HG02759 (cell line): ENCODE measurements around the gene LMAN1.

ENCODE experiments used
- ATAC-seq: cut with Tn5 transposase; IDR thresholded peaks from one replicate; pipeline ENCODE4 v1.9.1; 2021; ENCODE audit warnings: mild to moderate bottlenecking, moderate library complexity; ENCODE audit not compliant: unreplicated experiment

The LMAN1 gene

DNA sequence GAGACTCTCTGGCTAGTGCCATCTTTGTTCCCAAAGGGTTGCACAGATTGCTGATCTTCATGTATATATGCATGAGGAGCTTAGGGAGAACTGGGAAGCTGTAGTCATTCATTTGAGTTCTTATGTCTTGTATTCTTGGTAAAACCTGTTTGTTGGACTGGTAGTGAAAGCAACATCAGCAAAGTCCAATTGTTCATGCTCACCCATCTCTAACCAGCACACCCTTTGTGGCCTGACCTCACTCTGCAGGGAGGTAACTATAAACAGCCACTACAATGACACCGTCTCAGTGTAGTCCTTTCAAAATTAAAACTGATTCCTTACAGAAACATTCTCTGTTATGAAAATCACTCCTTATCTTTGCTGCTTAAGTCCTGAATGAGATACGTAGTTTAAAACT is 13.9 kb upstream of the LMAN1 start:
- no peak for ATAC-seq

DNA sequence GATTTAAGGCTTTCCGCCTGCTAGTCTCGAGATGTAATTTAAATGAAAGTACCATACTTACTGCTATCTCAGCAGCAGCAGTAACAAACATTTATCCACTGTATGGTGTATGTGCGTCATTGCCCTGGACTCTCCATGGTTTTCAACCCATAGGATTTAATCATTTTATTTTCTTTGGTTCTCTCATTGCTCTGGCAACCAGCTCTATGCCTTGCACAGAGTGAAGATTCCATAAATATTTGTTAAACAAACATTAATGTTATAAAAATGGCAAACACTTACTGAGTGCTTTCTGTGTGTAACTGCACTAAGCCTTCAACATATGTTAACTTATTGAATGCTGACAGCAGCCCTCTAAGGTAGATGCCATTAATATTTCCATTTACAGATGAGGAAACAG is 1.3 kb upstream of the LMAN1 start:
- ATAC-seq = no peak

DNA sequence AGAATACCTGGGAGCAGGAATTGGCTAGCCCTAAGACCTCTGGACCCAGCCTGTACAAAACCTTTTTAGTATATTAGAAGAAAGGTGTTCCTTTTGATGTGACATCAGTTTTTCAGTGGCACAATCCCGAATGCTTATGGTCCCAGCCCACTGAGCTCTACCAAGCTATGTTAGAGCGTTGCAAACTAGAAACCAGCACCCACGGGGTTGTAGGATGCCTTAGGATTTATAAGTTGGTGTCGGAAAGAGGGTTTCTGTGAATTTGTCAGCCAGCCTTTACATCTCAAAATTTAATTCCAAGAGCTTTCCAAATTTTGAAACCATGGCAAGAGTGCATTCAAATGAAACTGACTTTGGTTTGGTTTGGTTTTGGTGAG is 499 bp upstream of the LMAN1 start:
- peak; percentile 12 for ATAC-seq

DNA sequence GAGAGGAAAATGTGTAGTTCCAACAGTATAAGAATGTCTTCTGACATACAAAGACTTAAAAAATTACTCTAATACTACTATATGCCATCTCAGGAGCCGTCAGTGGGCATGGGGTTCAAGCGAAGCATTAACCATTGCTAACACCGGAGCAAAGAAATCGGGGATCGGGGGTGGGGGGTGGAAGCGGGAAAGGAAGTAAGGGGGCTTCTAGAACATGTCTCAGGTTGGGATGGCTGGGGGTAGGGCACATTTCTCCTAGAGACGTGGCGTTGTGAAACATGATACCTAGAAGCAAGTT is 702 bp downstream of the LMAN1 start:
- no peak for ATAC-seq

DNA sequence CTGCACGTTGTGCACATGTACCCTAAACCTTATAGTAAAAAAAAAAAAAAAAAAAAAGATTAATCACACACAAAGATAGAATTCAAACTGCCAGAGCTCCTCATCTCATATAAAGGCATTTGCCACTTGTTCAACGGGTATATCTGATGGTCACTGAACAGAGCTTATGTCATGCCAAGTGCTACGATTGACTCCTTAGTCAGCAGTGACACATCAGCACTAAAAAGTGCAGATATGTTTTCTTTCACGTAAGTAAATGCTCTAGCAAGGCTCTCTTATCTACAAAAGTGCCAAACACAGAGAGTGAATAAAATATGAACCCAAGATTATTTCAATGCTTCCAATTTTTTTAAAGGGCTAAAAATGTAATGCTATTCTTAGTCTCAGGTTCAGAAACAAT is 1.1 kb downstream of the LMAN1 start:
- no peak for ATAC-seq

DNA sequence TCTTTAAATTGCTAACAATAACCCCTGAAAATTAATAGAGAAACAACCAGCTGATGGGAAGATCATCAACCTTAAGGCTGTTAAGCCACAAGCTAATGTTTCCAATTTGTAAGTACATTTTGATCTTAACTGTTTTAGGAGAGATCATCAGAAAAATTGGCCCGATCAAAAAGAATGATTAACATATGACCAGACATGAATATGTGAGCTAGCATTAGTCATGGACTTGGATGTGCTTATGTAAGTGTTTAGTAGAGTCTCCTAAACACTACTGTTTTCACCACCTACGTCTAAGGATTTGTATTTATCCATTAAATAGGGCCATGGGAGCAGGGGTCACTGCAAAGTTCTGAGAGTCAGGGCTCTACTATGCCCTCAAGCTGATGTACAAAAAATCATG is 4.3 kb downstream of the LMAN1 start:
- ATAC-seq = no peak

DNA sequence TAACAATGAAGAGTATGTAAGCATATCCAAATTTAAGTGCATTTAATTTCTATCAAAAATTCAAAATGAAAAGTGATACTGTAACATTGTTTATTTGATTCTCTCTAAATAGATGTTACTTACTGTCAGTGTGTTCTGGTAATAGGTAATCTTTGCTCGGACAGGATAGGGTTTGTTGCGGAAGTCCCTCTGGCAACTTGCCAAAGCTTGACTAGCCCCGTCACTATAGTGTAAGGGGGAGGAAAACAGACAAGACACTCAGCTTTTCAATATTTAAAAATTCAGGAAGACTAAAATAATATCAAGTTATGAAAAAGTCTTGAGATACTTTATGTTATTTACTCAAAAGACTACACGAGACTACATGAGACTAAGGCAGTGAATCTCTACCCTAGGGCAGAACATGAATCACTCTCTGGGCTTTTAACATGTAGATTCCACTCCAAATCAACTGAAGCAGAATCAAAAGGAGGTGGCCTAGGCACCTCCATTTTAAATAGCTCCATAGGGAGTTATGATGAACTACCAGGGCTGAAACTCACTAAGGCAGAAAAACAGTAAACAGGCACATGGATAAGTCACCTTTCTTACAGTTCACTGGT is 5.9 kb downstream of the LMAN1 start:
- no peak for ATAC-seq

DNA sequence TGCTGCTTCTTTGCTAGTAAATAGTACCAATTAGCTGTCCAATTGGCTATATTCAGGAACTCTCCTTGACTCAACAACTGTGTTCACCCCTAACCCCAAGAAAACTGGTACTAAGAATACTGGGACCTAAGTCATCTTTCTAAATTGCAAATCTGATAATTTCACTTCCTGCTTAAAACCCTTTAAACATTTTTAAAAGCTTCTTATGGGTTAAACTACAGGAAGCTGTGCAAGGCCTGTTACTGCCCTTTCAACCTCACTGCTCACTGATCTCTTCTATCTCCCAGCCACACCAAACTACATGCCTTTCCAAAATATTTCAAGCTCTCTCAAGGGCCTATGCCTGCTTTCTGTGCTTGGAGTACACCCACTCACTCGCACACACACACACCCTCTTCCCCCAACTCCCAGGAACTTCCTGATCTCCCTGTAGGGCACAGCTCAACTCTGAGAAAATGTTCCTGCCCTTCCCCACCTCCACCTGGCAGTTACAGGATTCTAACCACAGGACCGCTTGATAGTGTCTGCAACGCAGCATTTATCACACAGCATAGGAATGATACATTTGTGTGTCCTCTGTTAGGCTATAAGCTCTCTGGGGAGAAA is 6.7 kb downstream of the LMAN1 start:
- no peak for ATAC-seq

DNA sequence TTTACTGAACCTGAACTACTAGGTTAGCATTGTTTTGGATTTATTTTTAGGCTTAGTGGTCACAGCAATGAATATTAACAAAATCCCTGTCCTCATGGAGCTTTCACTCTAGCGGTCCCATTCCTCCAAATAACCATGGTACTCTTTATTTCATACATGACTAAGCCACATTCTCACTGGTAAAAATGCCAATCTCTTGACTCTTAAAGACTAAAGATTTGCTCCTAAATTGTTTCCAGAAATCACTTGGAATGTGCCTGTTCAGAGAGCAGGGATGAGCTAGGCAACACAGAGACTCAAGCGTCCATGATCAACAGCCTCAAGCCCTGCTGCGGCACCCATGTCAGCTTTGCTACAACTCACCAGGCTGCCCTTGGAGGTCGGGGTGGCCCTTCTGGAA is 13.5 kb downstream of the LMAN1 start:
- ATAC-seq = no peak

DNA sequence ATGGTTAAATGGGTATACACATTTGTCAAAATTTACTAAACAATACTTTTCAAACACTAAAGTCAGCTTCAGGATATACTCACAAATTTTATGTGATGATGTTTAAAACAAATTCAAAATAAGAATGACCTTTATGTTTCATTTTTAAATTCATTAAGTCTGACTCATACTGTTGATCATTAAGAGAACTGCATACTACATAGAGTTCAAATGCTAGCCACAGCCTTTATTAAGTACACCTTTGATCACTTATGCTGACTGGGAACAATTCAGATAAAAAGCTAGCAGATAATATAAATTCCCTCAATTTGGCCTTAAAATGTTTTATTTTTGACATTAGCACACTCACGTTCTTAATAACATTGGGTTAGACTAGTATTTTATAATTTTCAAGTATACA is 14.1 kb downstream of the LMAN1 start:
- no peak for ATAC-seq

DNA sequence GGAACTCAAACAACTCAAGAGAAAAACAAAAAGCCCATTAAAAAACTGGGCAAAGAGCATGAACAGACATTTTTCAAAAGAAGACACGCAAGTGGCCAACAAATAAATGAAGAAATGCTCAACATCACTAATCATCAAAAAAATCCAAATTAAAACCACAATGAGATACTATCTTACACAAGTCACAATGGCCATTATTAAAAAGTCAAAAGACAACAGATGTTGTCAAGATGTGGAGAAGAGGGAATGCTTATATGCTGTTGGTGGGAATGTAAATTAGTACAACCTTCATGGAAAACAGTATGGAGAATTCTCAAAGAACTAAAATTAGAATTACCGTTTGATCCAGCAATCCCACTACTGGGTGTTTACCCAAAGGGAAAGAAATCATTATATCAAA is 15.1 kb downstream of the LMAN1 start:
- ATAC-seq = no peak

DNA sequence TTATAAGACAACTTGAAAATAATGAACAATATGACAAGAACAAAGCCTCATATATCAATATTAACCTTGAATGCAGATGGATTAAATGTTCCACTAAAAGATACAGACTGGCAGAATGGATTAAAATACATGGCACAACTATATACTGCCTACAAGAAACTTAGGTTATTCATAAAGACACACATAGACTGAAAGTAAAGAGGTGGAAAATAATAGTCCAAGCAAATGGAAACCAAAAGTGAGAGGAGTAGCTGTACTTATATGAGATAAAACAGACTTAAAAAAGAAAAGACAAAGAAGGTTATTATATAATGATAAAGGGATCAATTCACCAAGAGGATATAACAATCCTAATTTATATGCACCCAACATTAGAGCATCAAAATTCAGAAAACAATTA is 18.2 kb downstream of the LMAN1 start:
- no peak for ATAC-seq

DNA sequence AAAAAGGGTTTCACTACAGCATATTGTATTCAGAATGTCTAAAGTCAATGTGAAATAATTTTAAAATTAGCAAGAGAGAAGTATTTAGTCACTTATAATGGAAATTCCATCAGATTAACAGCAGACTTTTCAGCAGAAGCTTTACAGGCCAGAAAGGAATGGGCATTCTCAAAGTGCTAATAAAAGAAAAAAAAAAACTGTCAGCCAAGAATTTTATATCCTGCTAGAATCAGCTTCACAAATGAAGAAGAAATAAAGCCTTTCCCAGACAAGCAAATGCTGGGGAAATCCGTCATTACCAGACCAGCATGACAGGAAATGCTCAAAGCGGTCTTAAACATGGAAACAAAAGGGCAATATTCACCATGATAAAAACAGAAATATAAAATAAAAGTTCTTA is 18.8 kb downstream of the LMAN1 start:
- no peak for ATAC-seq

DNA sequence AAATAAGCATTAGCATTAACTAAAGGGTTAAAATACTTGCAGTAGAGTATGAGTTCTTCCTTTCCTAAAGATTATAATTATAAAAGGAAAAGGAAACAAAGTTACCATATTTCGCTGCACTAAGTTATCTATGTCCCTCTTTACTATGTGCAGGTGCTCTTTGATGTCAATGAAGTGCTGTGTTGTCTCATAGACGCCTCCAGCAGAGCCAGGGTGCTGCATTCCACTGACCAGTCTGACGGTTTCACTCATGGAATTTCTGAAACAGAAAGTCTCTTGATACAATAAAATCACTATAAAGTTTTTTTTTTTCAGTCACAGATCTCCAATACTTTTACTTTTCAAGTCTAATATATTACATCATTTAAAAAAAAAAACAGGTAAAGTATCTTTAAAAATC is 26.1 kb downstream of the LMAN1 start:
- no peak for ATAC-seq

DNA sequence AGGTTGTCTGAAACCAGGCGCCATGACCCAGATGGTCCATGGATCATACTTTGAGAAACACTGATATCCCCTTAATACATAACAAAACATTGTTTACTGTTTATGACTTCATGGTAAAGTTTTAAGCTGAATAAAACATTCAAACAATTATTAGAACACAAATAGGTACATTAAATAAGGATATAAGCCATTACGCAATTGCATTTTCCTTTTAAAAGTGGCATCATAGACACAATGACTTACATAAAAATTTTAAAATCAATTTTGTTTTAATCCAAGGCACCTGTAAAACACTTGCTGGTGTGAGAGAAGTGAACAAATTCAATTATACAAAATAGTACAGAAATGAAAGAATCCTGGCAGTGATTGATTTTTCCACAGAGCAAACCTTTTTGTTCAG is 30.4 kb downstream of the LMAN1 start:
- ATAC-seq = no peak

DNA sequence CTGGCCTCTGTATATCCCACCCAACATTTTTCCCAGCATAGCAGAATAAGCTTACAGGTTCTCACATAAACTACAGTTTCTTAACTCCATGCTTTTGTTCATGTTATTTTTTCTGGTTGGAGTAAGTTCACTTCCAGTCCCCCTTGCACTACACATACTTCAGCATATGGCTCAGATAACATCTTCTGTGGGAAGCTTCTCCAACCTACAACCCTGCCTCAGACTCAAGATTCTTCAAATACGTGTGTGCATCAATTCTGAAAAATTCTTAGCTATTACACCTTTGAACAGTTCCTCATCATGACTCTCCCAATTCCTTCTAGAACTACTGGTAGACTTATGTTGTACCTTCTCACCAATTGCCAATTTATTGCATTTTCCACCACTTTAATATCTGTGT is 33.1 kb downstream of the LMAN1 start:
- no peak for ATAC-seq

DNA sequence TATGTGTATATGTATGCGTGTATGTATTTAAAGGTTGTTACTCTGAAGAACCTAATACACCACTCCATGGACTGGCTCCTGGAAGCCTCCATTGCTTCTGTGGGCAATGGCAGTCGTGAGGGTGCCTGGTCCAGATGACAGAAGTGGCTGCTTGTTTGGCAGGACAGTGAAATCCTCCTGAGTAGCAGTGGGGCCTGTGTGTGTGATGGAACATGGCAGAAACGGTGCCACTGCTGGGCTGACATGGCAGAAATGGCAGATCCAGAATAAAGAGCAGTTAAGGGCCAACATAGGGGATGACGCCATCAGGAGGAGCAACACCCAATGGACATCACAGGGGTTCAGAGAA is 34.5 kb downstream of the LMAN1 start:
- ATAC-seq = no peak

DNA sequence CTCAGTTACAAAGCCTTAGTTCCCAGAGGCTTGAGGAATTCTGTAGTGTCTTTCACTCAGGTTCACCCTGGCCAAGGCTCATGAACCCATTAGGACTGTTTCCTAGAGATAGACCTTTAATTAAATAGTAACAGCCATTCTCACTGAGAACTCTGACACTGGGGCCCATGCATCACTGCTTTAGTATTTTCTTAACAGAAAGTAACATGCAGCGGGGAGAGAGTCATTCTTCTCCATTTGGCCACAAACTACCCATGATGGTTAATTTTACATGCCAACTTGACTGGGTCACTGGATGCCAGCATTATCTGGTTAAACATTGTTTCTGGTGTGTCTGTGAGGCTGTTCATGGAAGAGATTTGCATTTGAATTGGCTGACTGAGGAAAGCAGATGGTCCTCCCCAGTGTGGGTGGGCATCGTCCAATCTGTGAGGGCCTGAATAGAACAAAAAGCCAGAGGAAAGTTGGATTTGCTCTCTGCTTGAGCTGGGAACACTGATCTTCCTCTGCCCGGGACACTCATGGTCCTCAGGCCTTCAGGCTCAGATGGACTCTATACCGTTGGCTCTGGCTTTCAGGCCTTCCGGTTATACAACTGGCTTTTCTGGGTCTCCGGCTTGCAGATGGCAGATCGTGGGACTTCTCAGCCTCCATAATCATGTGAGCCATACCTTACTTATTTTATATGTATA is 35.0 kb downstream of the LMAN1 start:
- ATAC-seq = no peak

DNA sequence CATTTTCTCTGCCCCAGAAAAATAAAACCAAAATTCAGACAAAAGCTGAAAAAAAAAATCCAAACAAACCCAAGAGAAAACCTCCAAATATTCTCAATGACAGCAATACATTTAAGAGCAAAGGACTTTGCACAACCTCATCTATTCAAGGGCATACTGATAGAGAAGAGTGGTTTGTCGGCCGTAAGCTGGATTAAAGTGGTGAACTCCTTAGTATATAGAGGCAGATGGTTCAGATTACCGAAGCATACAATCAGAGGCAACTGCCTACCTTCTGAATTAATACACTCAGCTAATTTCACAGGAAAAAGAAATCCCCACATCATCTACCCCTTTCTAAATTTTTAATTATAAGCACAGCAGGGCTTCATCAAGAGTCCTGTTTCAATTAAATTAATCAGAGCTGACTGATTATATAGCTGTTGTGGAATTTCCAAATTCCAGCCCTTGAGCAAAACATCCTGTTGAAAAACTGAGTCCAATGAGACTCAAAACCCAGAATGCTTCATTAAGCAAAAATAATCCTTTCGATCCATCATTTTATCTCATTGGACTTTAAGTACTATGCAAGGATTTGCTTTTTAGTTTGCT is 40.5 kb downstream of the LMAN1 start, which contains the start of gene CPLX4:
TSS of gene CPLX4 (minus strand) at position 190 of the 591 bp plus-strand sequence. CDS start at position 3, 187 bp downstream.
- no peak for ATAC-seq

DNA sequence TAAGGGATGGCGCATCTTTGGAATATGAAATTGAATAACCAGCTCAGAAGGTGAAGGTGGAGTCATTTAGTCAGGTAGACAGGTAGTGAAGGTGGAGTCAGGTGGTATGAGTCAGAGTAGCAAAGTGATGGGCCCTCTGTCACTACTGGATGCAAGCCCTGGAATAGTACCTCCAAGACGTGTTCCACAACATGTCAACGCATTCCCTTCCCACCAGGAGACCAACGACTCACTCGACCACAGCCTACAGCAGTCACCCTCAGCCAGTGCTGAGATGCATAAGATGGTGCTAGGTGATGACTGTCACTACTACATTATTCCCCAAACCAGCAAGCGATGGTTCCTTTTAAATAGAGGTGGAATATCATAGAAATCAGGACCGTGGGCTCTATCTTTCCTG is 47.4 kb downstream of the LMAN1 start:
- no peak for ATAC-seq

DNA sequence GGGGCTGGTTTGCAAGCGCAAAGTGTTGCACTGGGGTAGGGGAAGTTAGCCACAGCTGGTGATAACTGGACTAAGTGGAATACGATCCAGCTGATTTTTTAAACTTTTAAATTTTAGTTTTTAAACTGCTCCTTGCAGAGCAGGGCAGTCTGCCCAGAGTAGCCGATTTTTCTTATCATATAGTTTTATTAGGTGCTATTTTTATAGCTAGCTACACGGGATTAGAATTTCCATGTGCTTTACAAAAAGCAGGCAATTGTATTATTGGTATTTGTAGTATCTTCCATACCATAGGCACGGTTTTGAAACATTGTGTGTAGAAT is 50.2 kb downstream of the LMAN1 start:
- ATAC-seq = no peak

DNA sequence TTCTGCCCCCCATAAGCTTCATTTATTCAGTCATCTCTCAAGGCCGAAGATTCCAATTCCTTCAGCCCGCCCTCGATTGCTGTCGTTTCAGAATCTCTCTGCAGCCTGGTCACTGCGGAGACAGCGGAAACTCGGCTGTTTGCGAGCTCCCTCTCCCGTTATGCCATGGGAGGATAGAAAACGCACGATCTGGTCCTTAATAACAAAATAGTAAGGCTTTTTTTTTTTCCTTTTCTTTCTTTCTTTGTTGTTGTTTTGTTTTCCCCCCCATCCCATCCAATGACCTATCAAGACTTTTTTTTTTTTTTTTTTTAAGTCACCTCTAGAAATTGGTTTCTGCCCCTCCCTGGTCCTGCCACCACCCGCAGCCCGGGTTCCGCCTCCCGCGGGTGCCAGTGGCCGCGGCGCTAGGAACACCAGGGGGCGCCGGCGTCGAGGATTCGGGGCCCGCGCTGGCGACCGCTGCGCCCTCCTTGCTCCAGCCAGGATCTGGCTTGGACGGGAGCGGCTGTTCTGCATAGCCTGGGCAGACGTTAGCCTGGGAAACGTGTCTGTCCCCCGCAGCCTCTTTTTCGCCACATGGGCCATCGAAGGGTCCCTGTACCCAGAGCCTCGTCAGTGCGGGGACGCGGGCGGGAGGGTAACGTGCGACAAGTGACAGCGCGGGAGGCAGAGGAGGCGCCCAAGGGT is 50.7 kb downstream of the LMAN1 start:
- ATAC-seq = peak; percentile 95
